ENCODE results near the gene C1QTNF12.

C1QTNF12 gene

DNA sequence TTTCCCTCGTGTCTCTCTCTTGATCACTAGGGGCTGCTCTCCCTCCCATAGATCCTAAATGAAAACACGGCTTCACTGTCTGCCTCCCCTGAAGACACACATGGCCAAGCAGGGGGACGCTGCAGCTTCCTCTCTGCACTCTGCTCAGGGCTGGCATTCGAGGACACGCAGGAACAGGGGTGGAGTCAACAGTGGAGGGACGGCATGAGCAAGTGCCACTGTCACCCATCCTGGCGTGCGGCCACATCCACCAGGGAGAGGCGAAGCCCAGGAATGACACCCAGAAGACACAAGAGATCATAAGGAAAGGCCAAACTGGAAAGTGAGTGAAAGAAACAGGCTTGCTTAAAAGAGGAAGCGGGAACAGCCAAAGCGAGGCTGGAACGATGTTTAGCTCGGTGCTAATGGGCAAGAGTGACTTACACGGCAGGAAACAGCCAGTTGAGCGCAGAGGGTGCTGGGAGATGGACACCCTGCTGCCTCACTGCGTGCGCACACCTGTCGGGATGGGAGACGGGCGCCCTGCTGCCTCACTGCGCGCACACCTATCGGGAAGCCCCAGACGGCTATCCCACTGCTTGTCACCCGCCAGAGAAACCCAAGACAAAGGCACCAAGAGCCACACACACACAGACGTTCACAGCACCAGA lies 13.6 kb upstream of the C1QTNF12 start:
- Histone ChIP-seq H3K27ac (peak overlapping the region; percentile 65), H3K36me3 (peaks cover 63% of the 10 kb centered on the region), H3K27me3 (no peaks in the 10 kb centered on the region), H3K4me1 (peaks cover 83% of the 10 kb centered on the region), H3K9ac (peak overlapping the region; percentile 59), H3K9me3 (no peaks in the 10 kb centered on the region; the same call in 1 of the 2 replicates), H3K4me2 (peak overlapping the region; percentile 80), H4K20me1 (peaks cover 90% of the 10 kb centered on the region), H3K4me3 (peak overlapping the region; percentile 2; the same call in 1 of the 2 replicates)
- TF ChIP-seq Cebpa-rat (IDR thresholded peaks at IDR 0.05): no peak

DNA sequence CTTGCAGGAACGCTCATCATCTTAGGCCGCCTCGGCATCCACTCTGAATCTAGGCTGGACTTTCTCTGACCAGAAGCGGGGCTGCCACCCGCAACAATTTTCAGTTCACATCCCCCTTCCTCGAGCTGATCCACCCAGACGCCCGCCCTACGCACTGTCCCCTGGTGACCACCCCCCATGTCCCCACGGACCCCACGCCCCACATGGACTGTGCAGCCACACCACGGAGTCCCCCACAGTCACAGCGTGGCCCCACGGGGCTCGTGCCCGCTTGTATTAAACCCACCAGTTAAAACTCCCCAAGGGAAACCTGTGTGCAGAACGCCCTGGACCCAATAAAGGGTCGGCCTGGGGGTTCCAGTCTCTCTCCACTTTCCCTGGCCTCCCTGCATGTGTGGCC lies 13.0 kb upstream of the C1QTNF12 start:
- H3K27ac ChIP-seq: peak overlapping the region; percentile 65
- H3K4me3 ChIP-seq: no peak overlapping the region
- peaks cover 88% of the 10 kb centered on the region for H3K4me1 ChIP-seq
- peak overlapping the region; percentile 59 for H3K9ac ChIP-seq
- no peak for TF ChIP-seq Cebpa-rat (IDR thresholded peaks at IDR 0.05)
- peak overlapping the region; percentile 80 for H3K4me2 ChIP-seq
- H3K36me3 ChIP-seq: peaks cover 63% of the 10 kb centered on the region
- no peaks in the 10 kb centered on the region for H3K27me3 ChIP-seq
- no peaks in the 10 kb centered on the region; the same call in 1 of the 2 replicates for H3K9me3 ChIP-seq
- H4K20me1 ChIP-seq: peaks cover 90% of the 10 kb centered on the region

DNA sequence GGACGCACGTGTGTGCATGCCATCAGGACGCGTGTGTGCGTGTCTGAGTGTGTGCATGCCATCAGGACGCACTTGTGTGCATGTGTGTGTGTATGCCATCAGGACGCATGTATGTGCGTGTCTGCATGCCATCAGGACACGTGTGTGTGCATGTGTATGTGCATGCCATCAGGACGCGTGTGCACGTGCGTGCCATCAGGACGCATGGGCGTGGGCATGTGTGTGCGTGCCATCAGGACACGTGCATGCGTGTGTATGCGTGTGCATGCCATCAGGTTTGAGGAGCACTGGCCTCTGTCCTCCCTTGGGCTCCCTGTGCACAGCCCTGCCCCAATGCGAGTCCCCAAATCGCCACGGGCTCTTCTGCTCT lies 12.6 kb upstream of the C1QTNF12 start:
- no peak for TF ChIP-seq Cebpa-rat (IDR thresholded peaks at IDR 0.05)
- Histone ChIP-seq H3K27ac (peak overlapping the region; percentile 65; the same call in 1 of the 2 replicates), H3K4me1 (peaks cover 92% of the 10 kb centered on the region), H3K36me3 (peaks cover 63% of the 10 kb centered on the region), H3K4me3 (no peak overlapping the region), H3K9me3 (no peaks in the 10 kb centered on the region; the same call in 1 of the 2 replicates), H4K20me1 (peaks cover 90% of the 10 kb centered on the region), H3K9ac (peak overlapping the region; percentile 59; the same call in 1 of the 2 replicates), H3K27me3 (no peaks in the 10 kb centered on the region), H3K4me2 (peak overlapping the region; percentile 80)

DNA sequence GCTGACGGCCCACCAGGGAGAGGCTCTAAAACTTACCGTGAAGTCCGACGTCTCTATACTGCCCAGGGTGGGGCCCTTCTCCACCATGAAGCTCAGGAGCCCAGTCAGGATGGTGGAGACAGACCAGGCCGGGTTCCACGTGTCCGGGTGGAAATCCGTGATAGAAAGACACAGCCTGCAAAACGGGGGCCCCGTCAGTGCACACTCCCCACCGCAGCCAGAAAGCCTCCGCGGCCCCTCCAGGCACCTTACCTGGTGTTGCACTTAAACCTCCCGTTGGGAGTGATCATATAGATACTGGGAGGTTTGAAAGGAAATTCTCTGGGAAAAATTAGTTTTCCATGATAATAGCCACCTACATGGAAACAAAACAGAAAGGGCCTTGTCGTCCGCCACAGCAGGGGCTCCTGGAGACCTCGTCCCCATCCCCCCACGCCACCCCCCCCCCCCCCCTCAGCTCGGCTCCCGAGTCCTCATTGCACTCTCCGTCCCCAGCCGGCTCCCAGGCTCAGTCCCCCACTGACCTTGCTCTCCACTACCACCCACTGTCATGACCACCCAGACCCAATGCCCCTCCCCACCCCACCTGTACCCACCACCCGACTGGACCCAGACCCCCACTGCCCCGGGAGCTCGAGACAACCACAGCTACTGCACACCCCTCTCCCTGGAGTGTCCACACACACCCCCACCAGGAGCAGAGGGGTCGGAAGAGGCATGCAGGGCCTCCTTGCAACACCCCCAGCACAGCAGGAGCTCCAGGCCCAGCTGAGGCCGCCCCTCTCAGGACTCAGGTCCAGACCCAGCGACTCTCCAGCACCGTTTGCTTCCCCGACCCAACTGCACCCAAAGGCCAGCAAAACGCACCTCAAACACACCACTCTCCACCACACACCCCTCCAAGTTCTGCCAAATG lies 10.7 kb upstream of the C1QTNF12 start:
- Histone ChIP-seq H3K27ac (peak overlapping the region; percentile 82), H3K36me3 (peaks cover 63% of the 10 kb centered on the region), H3K27me3 (no peaks in the 10 kb centered on the region), H3K4me2 (peak overlapping the region; percentile 95), H3K4me3 (no peak overlapping the region), H3K9ac (0 out of 2 replicates have a peak overlapping the region, but pooled peaks have one; percentile 19), H3K9me3 (no peaks in the 10 kb centered on the region; the same call in 1 of the 2 replicates), H3K4me1 (peaks cover 99% of the 10 kb centered on the region), H4K20me1 (peaks cover 90% of the 10 kb centered on the region)
- TF ChIP-seq Cebpa-rat (IDR thresholded peaks at IDR 0.05): no peak

DNA sequence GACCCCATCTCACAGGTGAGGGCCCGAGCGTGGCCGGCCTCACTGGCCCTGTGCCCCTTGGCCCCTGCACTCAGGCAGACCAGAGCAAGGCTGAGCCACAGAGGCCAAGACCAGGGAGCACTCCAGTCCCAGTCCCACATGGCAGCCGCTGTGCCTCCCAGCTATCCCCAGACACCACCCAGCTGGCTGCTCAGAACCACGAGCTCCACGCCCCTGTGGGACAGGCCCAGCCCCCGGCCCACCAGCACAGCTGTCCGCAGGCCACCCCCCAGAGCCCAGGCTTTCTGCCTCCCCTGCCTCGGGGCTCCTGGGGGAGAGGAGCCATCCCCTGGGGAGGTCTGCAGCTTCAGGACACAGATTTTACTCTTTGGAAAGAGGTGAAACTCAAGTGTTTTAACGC lies 9.1 kb upstream of the C1QTNF12 start:
- Histone ChIP-seq H3K36me3 (peaks cover 64% of the 10 kb centered on the region), H3K4me2 (peak overlapping the region; percentile 95)

DNA sequence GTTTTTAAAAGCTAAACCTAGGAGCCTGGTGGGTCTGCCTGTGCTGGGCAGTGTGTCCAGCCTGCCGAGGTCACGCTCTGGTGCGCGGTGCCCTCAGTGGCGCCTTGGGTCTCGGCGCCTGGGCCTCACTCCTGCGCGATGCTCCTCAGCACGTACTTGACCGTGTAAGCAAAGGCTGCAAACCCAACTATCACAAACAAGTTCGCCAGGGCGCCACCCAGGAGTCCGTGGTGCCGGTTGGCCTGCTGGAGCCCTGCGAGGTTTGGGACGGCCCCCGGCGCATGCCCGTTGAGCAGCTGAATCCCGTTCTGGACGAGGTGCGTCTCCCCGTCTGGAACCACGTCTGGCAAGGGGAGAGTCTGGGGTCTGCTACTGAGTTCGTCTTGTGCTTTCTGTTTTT lies 8.6 kb upstream of the C1QTNF12 start:
- H3K4me3 ChIP-seq: peak overlapping the region; percentile 51
- peaks cover 99% of the 10 kb centered on the region for H3K4me1 ChIP-seq
- no peaks in the 10 kb centered on the region for H3K27me3 ChIP-seq
- H4K20me1 ChIP-seq: peaks cover 79% of the 10 kb centered on the region
- H3K27ac ChIP-seq: peak overlapping the region; percentile 82
- H3K4me2 ChIP-seq: peak overlapping the region; percentile 95
- H3K9me3 ChIP-seq: no peaks in the 10 kb centered on the region; the same call in 1 of the 2 replicates
- no peak for TF ChIP-seq Cebpa-rat (IDR thresholded peaks at IDR 0.05)
- peak overlapping the region; percentile 75 for H3K9ac ChIP-seq
- H3K36me3 ChIP-seq: peaks cover 64% of the 10 kb centered on the region

More for the DNA sequence above, 9.1 kb upstream of the C1QTNF12 start:
- peaks cover 99% of the 10 kb centered on the region for H3K4me1 ChIP-seq
- no peaks in the 10 kb centered on the region; the same call in 1 of the 2 replicates for H3K9me3 ChIP-seq
- H3K9ac ChIP-seq: peak overlapping the region; percentile 75
- no peak for TF ChIP-seq Cebpa-rat (IDR thresholded peaks at IDR 0.05)
- no peaks in the 10 kb centered on the region for H3K27me3 ChIP-seq
- peak overlapping the region; percentile 82 for H3K27ac ChIP-seq
- peak overlapping the region; percentile 51 for H3K4me3 ChIP-seq
- peaks cover 82% of the 10 kb centered on the region for H4K20me1 ChIP-seq

DNA sequence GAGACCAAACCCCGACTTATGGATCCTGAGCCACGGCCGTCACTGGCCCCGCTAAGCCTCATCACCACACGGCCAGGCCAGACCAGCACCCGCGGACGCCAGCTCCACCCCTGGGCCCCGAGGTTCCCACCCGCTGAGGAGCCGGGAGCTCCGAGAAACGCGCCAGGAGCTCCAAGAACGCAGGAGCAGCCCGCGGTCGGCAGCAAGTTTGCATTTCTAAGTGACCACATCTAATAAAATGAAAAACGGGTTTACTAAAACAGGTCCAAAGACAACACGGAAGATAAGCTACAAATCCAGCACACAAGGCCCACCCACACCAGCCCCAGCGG lies 8.1 kb upstream of the C1QTNF12 start:
- Histone ChIP-seq H3K9ac (peak overlapping the region; percentile 75), H3K27me3 (no peaks in the 10 kb centered on the region), H3K4me1 (peaks cover 99% of the 10 kb centered on the region), H3K36me3 (peaks cover 64% of the 10 kb centered on the region), H4K20me1 (peaks cover 77% of the 10 kb centered on the region), H3K27ac (peak overlapping the region; percentile 82), H3K4me2 (peak overlapping the region; percentile 95), H3K4me3 (no peak overlapping the region), H3K9me3 (no peaks in the 10 kb centered on the region; the same call in 1 of the 2 replicates)
- no peak for TF ChIP-seq Cebpa-rat (IDR thresholded peaks at IDR 0.05)

DNA sequence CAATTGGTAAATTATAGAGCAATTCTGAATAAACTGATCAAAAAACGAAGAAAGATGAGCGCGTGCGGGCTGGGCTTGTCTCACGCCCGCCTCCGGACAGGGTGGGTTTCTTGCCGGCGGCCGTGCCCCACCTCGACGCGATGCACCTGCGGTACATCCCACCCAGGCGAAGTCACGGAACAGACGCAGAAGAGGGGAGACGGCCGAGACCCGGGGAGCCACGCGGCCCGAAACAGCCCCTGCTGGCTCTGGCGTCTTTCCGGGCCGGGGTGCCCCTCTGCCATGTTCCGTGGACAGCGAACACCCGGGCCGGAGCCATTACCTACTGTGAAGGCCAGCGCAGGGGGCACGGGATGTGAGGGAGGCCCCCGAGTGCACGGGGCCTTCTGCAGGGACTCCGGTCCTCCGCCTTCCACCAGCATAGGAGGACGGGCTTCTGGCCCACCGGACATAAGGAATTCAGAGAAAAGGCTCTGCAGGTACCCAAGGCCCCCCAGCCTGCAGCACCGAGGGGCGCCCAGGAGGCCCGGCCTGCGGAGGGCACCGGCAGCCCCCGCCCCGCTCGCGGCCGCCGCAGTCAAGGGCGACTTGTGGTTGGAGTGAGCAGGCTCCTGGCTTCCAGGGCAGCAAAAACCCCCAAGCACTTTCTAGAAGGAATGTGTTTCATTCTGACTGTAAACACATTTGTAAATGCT lies 7.6 kb upstream of the C1QTNF12 start:
- Histone ChIP-seq H3K27ac (peak overlapping the region; percentile 82), H3K27me3 (no peaks in the 10 kb centered on the region), H3K4me2 (peak overlapping the region; percentile 95), H3K9me3 (no peaks in the 10 kb centered on the region; the same call in 1 of the 2 replicates), H3K4me1 (peaks cover 98% of the 10 kb centered on the region), H3K9ac (peak overlapping the region; percentile 75), H4K20me1 (peaks cover 76% of the 10 kb centered on the region), H3K36me3 (peaks cover 61% of the 10 kb centered on the region), H3K4me3 (no peak overlapping the region)
- TF ChIP-seq Cebpa-rat (IDR thresholded peaks at IDR 0.05): no peak

DNA sequence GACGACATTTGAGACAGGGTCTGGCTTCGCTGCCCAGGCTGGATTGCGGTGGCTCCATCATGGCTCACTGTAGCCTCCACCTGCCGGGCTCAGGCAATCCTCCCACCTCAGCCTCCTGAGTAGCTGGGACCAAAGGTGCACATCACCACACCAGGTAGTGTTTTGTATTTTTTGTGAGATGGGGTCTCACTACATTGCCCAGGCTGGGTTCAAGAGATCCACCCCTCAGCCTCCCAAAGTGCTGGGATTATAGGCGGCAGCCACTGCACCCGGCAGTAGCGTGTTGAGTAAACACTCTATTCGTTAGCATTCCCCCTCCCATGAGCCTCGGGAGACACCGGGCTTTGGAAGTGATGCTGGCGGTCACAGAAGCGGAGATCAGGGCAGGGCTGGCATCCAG lies 6.8 kb upstream of the C1QTNF12 start:
- no peak overlapping the region for H3K27ac ChIP-seq
- H3K36me3 ChIP-seq: peaks cover 53% of the 10 kb centered on the region
- no peak for TF ChIP-seq Cebpa-rat (IDR thresholded peaks at IDR 0.05)
- no peaks in the 10 kb centered on the region; the same call in 1 of the 2 replicates for H3K9me3 ChIP-seq
- H3K4me1 ChIP-seq: peaks cover 90% of the 10 kb centered on the region
- H4K20me1 ChIP-seq: peaks cover 72% of the 10 kb centered on the region
- no peak overlapping the region for H3K9ac ChIP-seq
- peak overlapping the region; percentile 49 for H3K4me2 ChIP-seq
- peaks cover 4% of the 10 kb centered on the region for H3K27me3 ChIP-seq
- H3K4me3 ChIP-seq: no peak overlapping the region
